Adrenal gland (tissue), 12 donors: ENCODE results near the gene INKA2. TPM values are rescaled to one million over a fixed set of nuclear protein-coding genes. Genes with fewer than 3 reads are reported as not detected.

Source experiments
- DNase-seq, 7 donors: peaks; one replicate each; pipeline ENCODE4 v3.0.0-alpha.2; 2019 to 2020
- H3K27ac ChIP-seq, 5 donors: fragments of 200-600 bp; sonication (generic) in 4 of 5; 1 replicate in 3 of 5; 2 replicates in 2 of 5; pipeline versions ENCODE4 v1.5.1 to v1.8.0; 2016 to 2020; ENCODE audit warnings: mild to moderate bottlenecking in 1 of 5
- H3K27me3 ChIP-seq: fragments of 200-600 bp; 2 replicates; pipeline ENCODE4 v1.8.0; 2021
- H3K36me3 ChIP-seq, 2 donors: fragments of 200-600 bp; replicated peaks in 1 of 2; 1 replicate in 1 of 2; 2 replicates in 1 of 2; pipeline versions ENCODE4 v1.5.1 to v1.8.0; 2018 to 2022
- H3K4me1 ChIP-seq, 2 donors: fragments of 200-600 bp; replicated peaks in 1 of 2; 1 replicate in 1 of 2; 2 replicates in 1 of 2; pipeline versions ENCODE4 v1.5.1 to v1.8.0; 2018 to 2021
- H3K4me3 ChIP-seq, 4 donors: fragments of 200-600 bp; sonication (generic) in 3 of 4; one replicate each; pipeline ENCODE4 v1.5.1; 2016 to 2018
- H3K9me3 ChIP-seq, 3 donors: fragments of 200-600 bp; sonication (generic) in 1 of 3; replicated peaks in 1 of 3; 1 replicate in 2 of 3; 2 replicates in 1 of 3; pipeline versions ENCODE4 v1.5.1 to v1.8.0; 2016 to 2021
- POLR2A ChIP-seq, 2 donors: fragments of 450-650 bp; IDR thresholded peaks; one replicate each; pipeline ENCODE4 v1.6.1; 2017; ENCODE audit warnings: antibody characterized with exemption in 2 of 2, mild to moderate bottlenecking in 2 of 2, moderate library complexity in 1 of 2
- WGBS, 4 donors: extraction: QIAGEN DNeasy Blood & Tissue Kit in 2 of 4; methylation state at CpG; one replicate each; pipeline versions ENCODE4 v1.1.5 to v1.1.7; 2013 to 2017; 5-methylcytosine and 5-hydroxymethylcytosine counted together
- intact Hi-C, 2 donors: fragments of 100-400 bp; cut with DNase I; formaldehyde crosslinking; loops; one replicate each; pipeline versions ENCODE4 v1.14.1 to v1.15.0; 2022 to 2023
- polyA plus RNA-seq, 3 donors: library from polyadenylated mRNA; stranded (reverse); fragments of 200-250 nt in 2 of 3; fragments of 350-450 nt in 1 of 3; fragmentation: Illumina TruSeq in 1 of 3; extraction: RNeasy Lipid Tissue Mini Kit (QIAGEN cat#74804) in 1 of 3; gene quantifications; one replicate each; pipeline ENCODE4 v1.2.3, GENCODE V29; 2013 to 2014
- total RNA-seq, 9 donors: library from RNA; depleted of rRNA in 4 of 9; stranded (reverse); fragments of >200 nt in 4 of 9; fragments of 120-200 nt in 1 of 9; fragmentation: NEBNext Ultra II Directional in 1 of 9; extraction: Animal tissue kit (Norgen Biotek cat#: 25700) in 1 of 9; gene quantifications; one replicate each; pipeline versions ENCODE4 v1.1.0 to v1.2.4, GENCODE V29; 2013 to 2023
- TF ChIP-seq, protein P1 (sequence below), 6 experiments: fragments of 450-650 bp in 4 of 6; fragments of 200-600 bp in 2 of 6; sonication (generic) in 1 of 6; IDR thresholded peaks; 1 replicate in 5 of 6; 2 replicates in 1 of 6; pipeline versions ENCODE4 v1.5.1 to v1.8.0; 2016 to 2021; ENCODE audit warnings: antibody characterized with exemption in 6 of 6, mild to moderate bottlenecking in 2 of 6, moderate library complexity in 1 of 6
- donor health status: healthy with polysubstance abuse.
- donor health status: Bipolar disorder and iron deficiency.
- donor health status: DM: yes; HTN: yes; CAD: no.
- donor health status: DM: no; HTN: no; CAD: no.
- donor health status: DM: no; HTN: no; CAD: no.
- donor health status: DM: yes; HTN: yes; CAD: no.

Gene INKA2
- total and polyA plus RNA-seq, 12 donors: 0.61 to 4.7 (median 0.98) TPM; not detected in 1

DNA sequence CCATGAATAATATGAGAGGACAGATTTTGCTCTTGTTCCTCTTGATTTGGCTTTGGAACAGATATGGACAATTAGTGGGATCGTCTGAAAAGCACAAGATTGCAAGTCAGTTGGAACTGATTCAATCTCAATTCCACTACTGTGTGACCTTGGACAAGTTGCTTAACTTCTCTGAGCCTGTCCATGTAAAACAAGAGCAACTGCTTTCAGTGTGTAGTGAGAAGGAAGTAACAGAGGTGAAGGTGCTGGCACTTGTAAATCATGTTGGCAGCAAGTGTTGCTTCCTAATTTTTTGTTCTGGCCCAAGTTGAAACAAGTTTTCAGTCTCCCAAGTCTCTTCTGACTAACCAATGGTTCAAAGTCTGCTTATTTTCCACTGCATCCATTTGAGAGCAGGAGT lies 15.3 kb downstream of the INKA2 start:
- WGBS, 4 donors: 21 to 42% (median 33%) methylated on average over 1 of the region's 1 CpG
- Histone ChIP-seq H3K27ac (no peak overlapping the region), H3K36me3 (no peaks in the 10 kb centered on the region), H3K9me3 (no peaks in the 10 kb centered on the region), H3K27me3 (no peaks in the 10 kb centered on the region), H3K4me1 (no peaks in the 10 kb centered on the region), H3K4me3 (no peak overlapping the region)
- intact Hi-C loops: no loop called here
- DNase-seq: peak in 1 of 7 donors; percentile 7
- TF ChIP-seq, protein P1, sequence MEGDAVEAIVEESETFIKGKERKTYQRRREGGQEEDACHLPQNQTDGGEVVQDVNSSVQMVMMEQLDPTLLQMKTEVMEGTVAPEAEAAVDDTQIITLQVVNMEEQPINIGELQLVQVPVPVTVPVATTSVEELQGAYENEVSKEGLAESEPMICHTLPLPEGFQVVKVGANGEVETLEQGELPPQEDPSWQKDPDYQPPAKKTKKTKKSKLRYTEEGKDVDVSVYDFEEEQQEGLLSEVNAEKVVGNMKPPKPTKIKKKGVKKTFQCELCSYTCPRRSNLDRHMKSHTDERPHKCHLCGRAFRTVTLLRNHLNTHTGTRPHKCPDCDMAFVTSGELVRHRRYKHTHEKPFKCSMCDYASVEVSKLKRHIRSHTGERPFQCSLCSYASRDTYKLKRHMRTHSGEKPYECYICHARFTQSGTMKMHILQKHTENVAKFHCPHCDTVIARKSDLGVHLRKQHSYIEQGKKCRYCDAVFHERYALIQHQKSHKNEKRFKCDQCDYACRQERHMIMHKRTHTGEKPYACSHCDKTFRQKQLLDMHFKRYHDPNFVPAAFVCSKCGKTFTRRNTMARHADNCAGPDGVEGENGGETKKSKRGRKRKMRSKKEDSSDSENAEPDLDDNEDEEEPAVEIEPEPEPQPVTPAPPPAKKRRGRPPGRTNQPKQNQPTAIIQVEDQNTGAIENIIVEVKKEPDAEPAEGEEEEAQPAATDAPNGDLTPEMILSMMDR (IDR thresholded peaks at IDR 0.05): no peak
- TF ChIP-seq POLR2A (IDR thresholded peaks at IDR 0.05): no peak

DNA sequence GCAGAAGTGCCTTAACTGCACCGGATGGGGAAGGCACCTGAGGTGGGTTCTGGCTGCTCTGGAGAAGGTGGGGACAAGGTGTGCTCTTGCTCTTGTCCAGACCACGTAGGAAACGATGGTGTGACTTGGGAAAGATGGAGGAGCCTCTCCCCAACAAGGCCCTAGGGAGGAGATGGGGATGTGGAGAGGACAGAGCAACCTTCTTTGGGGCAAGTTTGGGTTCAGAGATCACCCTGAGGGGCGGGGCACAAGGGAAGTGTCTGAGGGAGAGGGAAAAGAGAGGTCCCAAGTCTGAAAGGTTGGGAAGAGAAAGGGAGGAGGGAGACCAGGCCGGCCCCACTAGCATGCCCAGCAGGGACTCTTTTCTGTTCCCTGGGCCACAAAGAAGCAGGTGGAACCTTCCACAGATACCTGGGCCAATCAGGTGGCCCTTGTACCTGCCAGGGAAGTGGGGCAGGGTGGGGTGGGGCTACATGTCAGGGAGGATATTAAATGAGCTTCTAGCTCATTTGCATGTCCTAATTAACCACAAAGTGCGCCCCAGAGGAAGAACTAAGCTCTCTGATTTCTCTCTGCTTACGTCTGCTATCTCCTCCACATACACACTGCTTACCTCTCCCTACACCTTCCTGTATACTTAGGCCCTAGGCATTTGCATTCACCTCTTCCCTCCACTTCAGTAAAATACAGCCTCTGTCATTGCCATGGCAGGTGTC lies 15.9 kb downstream of the INKA2 start:
- intact Hi-C loops: no loop called here
- H3K27me3 ChIP-seq: no peaks in the 10 kb centered on the region
- H3K4me3 ChIP-seq: no peak overlapping the region
- DNase-seq: no peak
- H3K36me3 ChIP-seq: no peaks in the 10 kb centered on the region
- no peak overlapping the region for H3K27ac ChIP-seq
- H3K4me1 ChIP-seq: no peaks in the 10 kb centered on the region
- no peak for TF ChIP-seq POLR2A (IDR thresholded peaks at IDR 0.05)
- TF ChIP-seq, protein P1 (IDR thresholded peaks at IDR 0.05): no peak
- 83 to 93% (median 88%) methylated on average over 7 of the region's 7 CpGs for WGBS, 4 donors
- H3K9me3 ChIP-seq: no peaks in the 10 kb centered on the region

DNA sequence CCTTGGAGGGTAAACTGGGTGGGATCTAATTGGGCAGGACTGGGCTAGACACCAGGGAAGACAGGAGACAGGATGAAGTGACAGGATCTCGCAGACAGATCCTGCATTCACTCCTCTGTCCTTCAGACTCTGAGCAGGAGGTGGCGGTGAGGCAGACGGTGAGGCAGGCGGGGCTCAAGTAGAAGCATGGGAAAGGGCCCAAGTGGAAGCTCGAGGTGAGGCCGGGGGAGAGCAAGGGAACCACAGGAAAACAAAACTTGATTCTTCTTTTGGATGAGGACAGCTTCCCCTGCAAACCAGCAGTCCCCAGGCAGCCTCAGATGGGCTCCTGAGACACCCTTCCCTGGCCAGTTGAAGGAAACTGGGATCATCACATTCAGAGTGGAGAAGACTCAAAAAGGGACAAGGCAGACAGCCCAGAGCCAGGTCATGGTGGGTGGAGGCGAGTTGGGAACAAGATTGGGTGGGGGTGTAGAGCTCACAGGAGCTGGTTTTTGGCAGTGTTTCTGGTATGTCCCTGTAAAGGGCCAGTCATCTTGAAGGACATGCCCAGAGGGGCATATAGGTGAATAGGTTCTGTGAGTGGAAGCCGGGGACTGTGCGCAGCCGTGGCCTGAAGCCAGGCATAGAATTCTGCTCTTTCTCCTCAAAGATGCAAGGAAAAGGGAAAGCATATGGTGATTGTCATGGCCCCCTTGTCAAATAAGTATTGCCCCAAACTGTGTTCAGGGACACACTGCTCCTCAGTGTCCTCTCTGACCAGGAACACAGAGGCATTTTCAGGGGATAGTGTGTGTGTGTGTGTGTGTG lies 18.0 kb downstream of the INKA2 start:
- 56 to 73% (median 71%) methylated on average over 10 of the region's 10 CpGs for WGBS, 4 donors
- intact Hi-C loops: no loop called here
- no peaks in the 10 kb centered on the region for H3K4me1 ChIP-seq

More for the DNA sequence above, 18.0 kb downstream of the INKA2 start:
- TF ChIP-seq, protein P1 (IDR thresholded peaks at IDR 0.05): no peak
- no peak overlapping the region for H3K4me3 ChIP-seq
- peak overlapping the region in 1 of 5 donors; percentile 61 for H3K27ac ChIP-seq
- no peaks in the 10 kb centered on the region for H3K27me3 ChIP-seq
- no peaks in the 10 kb centered on the region for H3K9me3 ChIP-seq
- DNase-seq: peak in 1 of 7 donors; percentile 14
- H3K36me3 ChIP-seq: no peaks in the 10 kb centered on the region
